Spinal cord (tissue), 10 donors: ENCODE results near the gene NBDY. TPM values are rescaled to one million over a fixed set of nuclear protein-coding genes. Genes with fewer than 3 reads are reported as not detected.
"Not testable (repeated sequence)": the region's sequence is repeated elsewhere in the genome, so short reads cannot be mapped to it uniquely, and the experiment has no call there.

Experiments used
- DNase-seq, 6 donors: peaks; one replicate each; pipeline versions ENCODE4 v3.0.0 to v3.0.0-alpha.2; 2013 to 2015; ENCODE audit warnings: low spot score in 6 of 6, low read depth in 4 of 6
- H3K27ac ChIP-seq: one replicate; pipeline ENCODE4 v1.5.1; 2013; ENCODE audit warnings: low read depth, low read length, control low read depth
- H3K27me3 ChIP-seq: one replicate; pipeline ENCODE4 v1.6.1; 2013; ENCODE audit warnings: low read length; ENCODE audit not compliant: control insufficient read depth, insufficient read depth
- H3K36me3 ChIP-seq: one replicate; pipeline ENCODE4 v1.6.1; 2013; ENCODE audit warnings: low read length; ENCODE audit not compliant: control insufficient read depth, insufficient read depth
- H3K4me1 ChIP-seq: one replicate; pipeline ENCODE4 v1.6.1; 2013; ENCODE audit warnings: low read length; ENCODE audit not compliant: control insufficient read depth, insufficient read depth
- H3K4me3 ChIP-seq: one replicate; pipeline ENCODE4 v1.5.1; 2013; ENCODE audit warnings: low read depth, low read length, control low read depth
- H3K9me3 ChIP-seq: one replicate; pipeline ENCODE4 v1.6.1; 2013; ENCODE audit warnings: low read length; ENCODE audit not compliant: control insufficient read depth, insufficient read depth
- WGBS: methylation state at CpG from one replicate; pipeline ENCODE4 v1.1.5; 2013; ENCODE audit warnings: missing lambda C conversion rate; ENCODE audit not compliant: insufficient coverage; 5-methylcytosine and 5-hydroxymethylcytosine counted together
- polyA plus RNA-seq, 2 donors: library from polyadenylated mRNA; unstranded; fragments of 120-200 nt; gene quantifications; one replicate each; pipeline ENCODE4 v1.2.1, GENCODE V29; 2013; ENCODE audit not compliant: insufficient read length in 2 of 2
- total RNA-seq, 2 donors: library from RNA; depleted of rRNA in 1 of 2; stranded (reverse); fragments of 120-200 nt in 1 of 2; fragments of >200 nt in 1 of 2; gene quantifications; one replicate each; pipeline versions ENCODE4 v1.2.3 to v1.2.4, GENCODE V29; 2013 to 2014
- donor health status: healthy.

The NBDY gene
- total and polyA plus RNA-seq, 4 donors, result 13.2 to 109 (median 62.1) TPM

DNA sequence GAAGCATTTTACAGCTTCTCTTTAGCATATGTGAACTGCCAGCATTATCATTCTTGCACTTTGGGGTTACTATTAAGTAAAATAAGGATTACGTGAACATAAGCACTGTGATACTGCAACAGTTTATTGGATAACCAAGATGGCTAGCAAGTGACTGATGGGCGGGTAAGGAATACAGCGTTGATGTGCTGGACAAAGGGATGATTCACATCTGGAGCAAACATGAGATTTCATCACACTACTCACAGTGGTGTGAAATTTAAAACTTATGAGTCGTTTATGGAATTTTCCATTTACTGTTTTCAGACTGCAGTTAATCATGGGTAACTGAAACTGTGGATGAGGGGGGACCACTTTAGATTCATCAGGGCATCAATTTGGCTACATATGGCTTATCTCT lies 16.0 kb downstream of the NBDY start:
- peaks cover 2% of the 10 kb centered on the region for H3K9me3 ChIP-seq
- H3K4me3 ChIP-seq, result no peak overlapping the region
- 80% methylated on average over 1 of the region's 4 CpGs for WGBS
- no peaks in the 10 kb centered on the region for H3K36me3 ChIP-seq
- H3K27me3 ChIP-seq, result peaks cover 5% of the 10 kb centered on the region
- no peak for DNase-seq
- H3K27ac ChIP-seq, result no peak overlapping the region
- H3K4me1 ChIP-seq, result no peaks in the 10 kb centered on the region

DNA sequence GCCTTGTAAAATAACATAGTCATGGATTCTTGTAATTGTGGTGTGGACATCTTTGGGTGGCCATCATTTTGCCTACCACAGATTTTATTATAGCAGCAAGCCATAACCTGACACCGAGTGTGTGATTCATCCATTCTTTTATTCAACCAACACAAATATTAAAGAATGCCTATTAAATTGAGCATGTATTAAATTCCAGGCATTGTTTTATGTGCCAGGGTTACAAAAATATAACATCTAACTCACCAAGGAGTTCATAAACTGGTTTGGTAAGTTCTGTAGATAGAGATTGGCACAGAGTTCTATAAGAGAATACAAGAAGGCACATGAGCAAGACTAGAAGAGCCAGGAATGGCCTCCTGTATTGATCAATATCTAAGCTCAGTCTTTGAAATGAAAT lies 18.0 kb downstream of the NBDY start:
- H3K4me3 ChIP-seq, result no peak overlapping the region
- peaks cover 5% of the 10 kb centered on the region for H3K27me3 ChIP-seq
- H3K27ac ChIP-seq, result no peak overlapping the region
- WGBS, result no CpG with 5 or more reads among the region's 1 CpG
- no peak for DNase-seq
- no peaks in the 10 kb centered on the region for H3K4me1 ChIP-seq
- no peaks in the 10 kb centered on the region for H3K9me3 ChIP-seq
- H3K36me3 ChIP-seq, result no peaks in the 10 kb centered on the region

DNA sequence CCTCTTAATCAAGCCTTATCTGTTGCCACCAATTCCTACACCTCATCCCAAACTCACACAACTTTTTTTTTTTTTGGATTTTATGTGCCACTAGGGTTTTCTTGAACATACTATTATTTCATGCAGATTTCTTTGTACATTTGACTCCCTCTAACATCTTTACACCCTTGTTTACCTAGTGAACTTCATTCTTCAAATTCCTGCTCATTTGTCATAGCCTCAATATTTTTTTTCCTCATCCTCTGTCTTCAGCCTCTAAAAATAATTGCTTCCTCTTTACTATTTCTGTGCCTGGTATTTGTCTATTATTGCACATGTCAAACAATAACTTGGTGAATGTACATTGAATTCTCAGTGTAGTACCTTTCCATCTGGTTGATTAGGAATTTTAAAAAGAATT lies 22.0 kb downstream of the NBDY start:
- Histone ChIP-seq H3K4me1 (no peaks in the 10 kb centered on the region), H3K4me3 (no peak overlapping the region), H3K27me3 (peaks cover 7% of the 10 kb centered on the region), H3K36me3 (no peaks in the 10 kb centered on the region), H3K27ac (no peak overlapping the region), H3K9me3 (no peaks in the 10 kb centered on the region)
- DNase-seq, result no peak

- DNase-seq, result no peak
- no peak overlapping the region for H3K4me3 ChIP-seq
- WGBS, result 71% methylated on average over 4 of the region's 7 CpGs
- H3K9me3 ChIP-seq, result no peaks in the 10 kb centered on the region
- H3K27me3 ChIP-seq, result peaks cover 19% of the 10 kb centered on the region
- no peak overlapping the region for H3K27ac ChIP-seq
- H3K36me3 ChIP-seq, result no peaks in the 10 kb centered on the region
- peaks cover 5% of the 10 kb centered on the region for H3K4me1 ChIP-seq
These were observed 28.3 kb downstream of the NBDY start for GRCh38 chrX:56757327-56757726.

DNA sequence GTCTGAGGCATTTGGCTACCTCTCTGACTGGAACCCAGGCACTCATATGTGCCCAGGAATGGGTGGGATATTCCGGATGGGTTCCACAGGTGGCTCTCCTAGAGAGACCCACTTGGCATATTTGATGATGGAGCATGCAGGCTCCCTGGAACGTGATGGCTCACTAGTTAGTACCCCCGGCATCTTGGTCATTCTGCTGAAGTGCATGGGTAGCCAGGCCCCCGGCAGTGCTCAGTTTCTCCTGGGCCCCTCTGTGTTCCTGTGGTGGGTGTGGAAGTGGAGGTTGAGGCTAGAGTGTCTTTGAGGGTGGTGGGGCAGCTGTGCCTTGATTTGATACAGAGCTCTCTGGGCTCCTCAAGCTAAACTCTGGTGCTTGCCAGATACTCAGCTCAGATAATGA lies 29.4 kb downstream of the NBDY start:
- DNase-seq, result no peak
- H3K9me3 ChIP-seq, result no peaks in the 10 kb centered on the region
- WGBS, result 91% methylated on average over 4 of the region's 4 CpGs
- peaks cover 17% of the 10 kb centered on the region for H3K27me3 ChIP-seq
- no peak overlapping the region for H3K4me3 ChIP-seq
- no peak overlapping the region for H3K27ac ChIP-seq
- H3K36me3 ChIP-seq, result no peaks in the 10 kb centered on the region
- H3K4me1 ChIP-seq, result peaks cover 9% of the 10 kb centered on the region

- 79% methylated on average over 7 of the region's 7 CpGs for WGBS
- Histone ChIP-seq H3K27ac (no peak overlapping the region), H3K36me3 (peaks cover 4% of the 10 kb centered on the region), H3K9me3 (no peaks in the 10 kb centered on the region), H3K4me1 (peaks cover 20% of the 10 kb centered on the region), H3K4me3 (no peak overlapping the region), H3K27me3 (peaks cover 17% of the 10 kb centered on the region)
- peak in 1 of 6 donors; percentile 38 for DNase-seq
These were observed 30.8 kb downstream of the NBDY start for GRCh38 chrX:56759736-56760409.

DNA sequence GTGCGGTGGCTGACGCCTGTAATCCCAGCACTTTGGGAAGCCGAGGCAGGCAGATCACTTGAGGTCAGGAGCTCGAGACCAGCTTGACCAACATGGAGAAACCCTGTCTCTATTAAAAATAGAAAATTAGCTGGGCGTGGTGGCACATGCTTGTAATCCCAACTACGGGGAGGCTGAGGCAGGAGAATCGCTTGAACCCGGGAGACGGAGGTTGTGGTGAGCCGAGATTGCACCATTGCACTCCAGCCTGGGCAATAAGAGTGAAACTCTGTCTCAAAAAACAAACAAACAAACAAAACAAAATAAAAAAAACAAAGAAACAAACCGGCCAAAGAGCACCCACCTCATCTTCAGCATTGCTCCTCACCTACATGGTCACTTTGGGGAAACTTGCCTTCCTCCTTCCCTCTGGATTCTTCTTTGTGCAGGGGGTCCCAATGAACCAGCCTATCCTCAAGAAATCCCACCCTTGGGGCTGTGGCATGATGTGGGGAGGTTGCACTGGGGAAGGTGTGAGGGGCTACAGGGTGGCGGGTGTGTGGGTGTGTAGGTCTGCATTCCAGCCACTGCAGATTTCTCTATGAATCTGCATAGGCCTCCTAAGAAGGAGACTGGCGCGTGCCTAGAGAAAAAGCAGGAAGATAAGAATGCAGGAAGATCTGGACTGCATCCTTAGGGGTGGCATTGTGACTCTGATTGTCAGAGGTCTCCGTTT lies 31.5 kb downstream of the NBDY start:
- not testable (repeated sequence) for H3K9me3 ChIP-seq, H3K4me3 ChIP-seq, DNase-seq, H3K36me3 ChIP-seq, H3K27ac ChIP-seq
- Histone ChIP-seq H3K4me1 (peaks cover 27% of the 10 kb centered on the region), H3K27me3 (peaks cover 17% of the 10 kb centered on the region)
- 82% methylated on average over 13 of the region's 15 CpGs for WGBS

DNA sequence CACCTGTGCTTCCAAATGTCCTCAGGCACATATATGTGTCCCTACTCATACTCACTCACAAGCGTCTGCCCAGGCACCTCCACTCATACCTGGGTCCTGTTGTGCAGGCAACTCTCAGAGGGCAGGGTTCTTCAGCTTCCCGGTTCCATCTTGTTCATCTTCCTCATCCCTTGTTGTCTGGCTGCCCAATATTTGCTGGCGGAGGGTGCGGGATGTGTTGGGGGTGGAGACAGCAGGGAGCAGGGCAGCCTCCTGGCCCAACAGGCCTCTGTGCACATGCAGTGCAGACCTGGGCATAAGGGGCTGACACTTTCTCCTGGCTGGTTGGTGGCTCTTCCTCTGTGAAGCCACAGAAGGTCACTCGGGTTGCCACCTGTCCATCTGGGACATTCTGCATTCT lies 32.1 kb downstream of the NBDY start:
- Histone ChIP-seq H3K4me3 (no peak overlapping the region), H3K9me3 (no peaks in the 10 kb centered on the region), H3K4me1 (peaks cover 30% of the 10 kb centered on the region), H3K36me3 (peaks cover 4% of the 10 kb centered on the region), H3K27ac (no peak overlapping the region), H3K27me3 (peaks cover 17% of the 10 kb centered on the region)
- WGBS, result 83% methylated on average over 4 of the region's 5 CpGs
- DNase-seq, result no peak

DNA sequence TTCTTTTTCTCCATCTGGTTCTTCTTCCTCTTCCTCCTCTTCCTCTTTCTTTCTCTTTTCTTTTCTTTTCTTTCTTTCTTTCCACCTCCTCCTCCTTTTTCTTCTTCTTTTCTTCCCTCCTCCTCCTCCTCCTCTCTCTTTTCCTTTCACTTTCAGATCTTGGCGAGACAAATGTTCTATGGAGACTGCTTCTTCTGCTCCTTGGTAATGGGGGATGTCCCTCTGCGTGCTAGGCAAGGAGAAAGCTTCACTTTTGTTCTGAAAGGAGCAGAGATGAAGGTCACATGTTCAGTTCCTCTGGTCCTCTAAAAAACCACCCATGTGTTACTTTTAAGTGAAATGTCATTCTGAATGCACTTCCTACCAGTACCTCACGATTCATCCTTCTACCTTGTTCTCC lies 33.2 kb downstream of the NBDY start:
- Histone ChIP-seq H3K36me3 (peaks cover 8% of the 10 kb centered on the region), H3K4me1 (peaks cover 40% of the 10 kb centered on the region), H3K27me3 (peaks cover 16% of the 10 kb centered on the region), H3K9me3 (no peaks in the 10 kb centered on the region), H3K4me3 (no peak overlapping the region), H3K27ac (no peak overlapping the region)
- WGBS, result 80% methylated on average over 2 of the region's 3 CpGs
- no peak for DNase-seq
